RWPE2 (cell line): ENCODE data around the gene FXYD6.

Experiments used
- ATAC-seq: fragments of 200-7000 bp; cut with Tn5 transposase; 3 replicates; pipeline ENCODE4 v1.9.1; 2021; ENCODE audit warnings: low read depth
- DNase-seq: peaks from one replicate; pipeline ENCODE4 v3.0.0-alpha.2; 2020; ENCODE audit warnings: low spot score
- H3K27ac ChIP-seq: fragments of 450-650 bp; 2 replicates; pipeline ENCODE4 v1.5.1; 2017; ENCODE audit warnings: mild to moderate bottlenecking; ENCODE audit not compliant: poor library complexity, severe bottlenecking
- H3K27me3 ChIP-seq: fragments of 250-450 bp; sonication (Bioruptor Pico); 2 replicates; pipeline ENCODE4 v1.5.1; 2021; ENCODE audit warnings: mild to moderate bottlenecking, moderate library complexity; ENCODE audit not compliant: insufficient read depth, poor library complexity, severe bottlenecking
- H3K36me3 ChIP-seq: fragments of 250-450 bp; sonication (Bioruptor Pico); 2 replicates; pipeline ENCODE4 v1.5.1; 2020; ENCODE audit warnings: low read depth, mild to moderate bottlenecking, moderate library complexity
- H3K4me1 ChIP-seq: fragments of 250-450 bp; sonication (Bioruptor Pico); 2 replicates; pipeline ENCODE4 v1.5.1; 2021; ENCODE audit warnings: mild to moderate bottlenecking, moderate library complexity; ENCODE audit not compliant: insufficient read depth, poor library complexity, severe bottlenecking
- H3K4me3 ChIP-seq: fragments of 250-450 bp; sonication (Bioruptor Pico); 2 replicates; pipeline ENCODE4 v1.5.1; 2021; ENCODE audit warnings: mild to moderate bottlenecking, moderate library complexity; ENCODE audit not compliant: severe bottlenecking
- H3K9me3 ChIP-seq: fragments of 250-450 bp; sonication (Bioruptor Pico); 2 replicates; pipeline ENCODE4 v1.5.1; 2021; ENCODE audit warnings: mild to moderate bottlenecking, moderate library complexity; ENCODE audit not compliant: severe bottlenecking
- TF ChIP-seq, protein P1 (sequence below): fragments of 450-650 bp; IDR thresholded peaks from one replicate; pipeline ENCODE4 v1.5.1; 2017; ENCODE audit warnings: mild to moderate bottlenecking, moderate library complexity; ENCODE audit not compliant: poor library complexity, severe bottlenecking

The FXYD6 gene

DNA sequence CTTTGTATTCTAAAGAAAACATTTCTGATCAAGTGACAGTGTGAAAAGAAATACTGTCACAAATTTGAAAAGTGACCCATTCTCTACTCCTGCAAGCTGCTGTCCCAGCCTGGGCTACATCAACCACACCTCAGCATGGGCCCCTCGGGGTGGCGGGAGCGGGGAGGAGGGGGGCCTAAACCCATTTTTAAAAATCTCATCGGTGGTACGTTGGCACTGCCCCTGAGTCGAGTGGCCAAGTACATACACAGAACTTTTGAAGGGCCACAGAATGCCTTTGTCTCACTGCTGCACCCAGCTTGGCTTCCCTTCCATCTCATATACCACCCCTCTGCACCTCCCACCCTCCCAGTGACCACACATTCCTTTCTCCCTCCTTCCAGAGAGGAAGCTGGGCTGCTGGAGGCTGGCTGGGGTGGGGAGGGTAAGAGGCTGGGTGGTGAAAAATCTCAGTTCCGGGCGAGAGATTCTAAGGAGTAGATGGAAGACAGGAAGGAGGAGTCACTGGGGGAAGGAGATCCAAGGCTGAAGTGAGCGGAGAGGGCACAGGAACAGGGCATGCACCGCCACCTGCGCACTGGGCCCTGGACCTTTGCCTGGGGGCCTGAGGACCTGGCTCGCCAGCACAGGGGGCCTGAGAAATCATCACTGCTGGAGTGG is 21.1 kb downstream of the FXYD6 start:
- TF ChIP-seq, protein P1, sequence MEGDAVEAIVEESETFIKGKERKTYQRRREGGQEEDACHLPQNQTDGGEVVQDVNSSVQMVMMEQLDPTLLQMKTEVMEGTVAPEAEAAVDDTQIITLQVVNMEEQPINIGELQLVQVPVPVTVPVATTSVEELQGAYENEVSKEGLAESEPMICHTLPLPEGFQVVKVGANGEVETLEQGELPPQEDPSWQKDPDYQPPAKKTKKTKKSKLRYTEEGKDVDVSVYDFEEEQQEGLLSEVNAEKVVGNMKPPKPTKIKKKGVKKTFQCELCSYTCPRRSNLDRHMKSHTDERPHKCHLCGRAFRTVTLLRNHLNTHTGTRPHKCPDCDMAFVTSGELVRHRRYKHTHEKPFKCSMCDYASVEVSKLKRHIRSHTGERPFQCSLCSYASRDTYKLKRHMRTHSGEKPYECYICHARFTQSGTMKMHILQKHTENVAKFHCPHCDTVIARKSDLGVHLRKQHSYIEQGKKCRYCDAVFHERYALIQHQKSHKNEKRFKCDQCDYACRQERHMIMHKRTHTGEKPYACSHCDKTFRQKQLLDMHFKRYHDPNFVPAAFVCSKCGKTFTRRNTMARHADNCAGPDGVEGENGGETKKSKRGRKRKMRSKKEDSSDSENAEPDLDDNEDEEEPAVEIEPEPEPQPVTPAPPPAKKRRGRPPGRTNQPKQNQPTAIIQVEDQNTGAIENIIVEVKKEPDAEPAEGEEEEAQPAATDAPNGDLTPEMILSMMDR, result no peak
- DNase-seq, result peak; percentile 32
- H3K27me3 ChIP-seq, result no peaks in the 10 kb centered on the region

DNA sequence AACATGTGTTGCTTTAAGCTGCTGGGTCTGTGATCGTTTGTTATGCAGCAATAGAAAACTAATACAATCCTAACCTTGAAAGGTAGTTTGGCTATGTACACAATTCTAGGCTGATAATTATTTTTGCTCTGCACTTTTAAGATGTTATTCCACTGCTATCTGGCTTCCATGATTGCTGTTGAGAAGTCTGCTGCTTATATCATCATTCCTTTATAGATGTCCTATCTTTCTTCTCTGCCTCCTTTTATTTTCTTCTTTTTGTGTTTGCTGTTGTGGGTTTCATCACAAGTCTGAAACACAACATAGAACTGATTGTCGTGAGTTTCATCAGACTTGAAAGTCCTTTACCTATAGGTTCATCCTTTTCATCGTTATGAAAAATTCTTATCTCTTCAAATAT is 24.1 kb downstream of the FXYD6 start:
- no peak overlapping the region for H3K27ac ChIP-seq
- H3K27me3 ChIP-seq, result no peaks in the 10 kb centered on the region
- DNase-seq (no peak), ATAC-seq (no peak)
- H3K9me3 ChIP-seq, result peaks cover 2% of the 10 kb centered on the region
- H3K4me3 ChIP-seq, result no peak overlapping the region
- H3K36me3 ChIP-seq, result no peaks in the 10 kb centered on the region
- H3K4me1 ChIP-seq, result no peaks in the 10 kb centered on the region
- TF ChIP-seq, protein P1, result no peak

More for the DNA sequence above, 21.1 kb downstream of the FXYD6 start:
- Histone ChIP-seq H3K36me3 (no peaks in the 10 kb centered on the region), H3K9me3 (peaks cover 2% of the 10 kb centered on the region), H3K4me1 (no peaks in the 10 kb centered on the region), H3K27ac (no peak overlapping the region), H3K4me3 (no peak overlapping the region)
- no peak for ATAC-seq

DNA sequence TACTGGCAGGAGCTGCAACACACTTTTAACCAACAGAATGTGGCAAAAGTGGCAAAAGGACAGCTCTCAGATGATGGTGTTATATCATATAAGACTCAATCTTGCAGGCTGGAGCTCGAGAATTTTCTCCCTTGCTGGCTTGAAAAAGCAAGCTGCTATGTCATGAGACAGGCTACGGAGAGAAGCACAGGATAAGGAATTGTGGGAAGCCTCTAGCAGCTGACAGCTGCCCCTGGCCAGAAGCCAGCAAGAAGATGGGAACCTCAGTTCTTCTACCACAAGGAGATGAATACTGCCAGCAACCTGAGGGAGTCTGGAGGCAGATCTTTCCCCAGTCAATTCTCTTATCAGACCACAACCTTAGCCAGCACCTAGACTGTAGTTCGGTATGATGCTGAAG is 24.6 kb downstream of the FXYD6 start:
- Histone ChIP-seq H3K4me3 (no peak overlapping the region), H3K36me3 (no peaks in the 10 kb centered on the region), H3K9me3 (peaks cover 2% of the 10 kb centered on the region), H3K4me1 (no peaks in the 10 kb centered on the region), H3K27ac (no peak overlapping the region), H3K27me3 (no peaks in the 10 kb centered on the region)
- DNase-seq (no peak), ATAC-seq (no peak)
- TF ChIP-seq, protein P1, result no peak

DNA sequence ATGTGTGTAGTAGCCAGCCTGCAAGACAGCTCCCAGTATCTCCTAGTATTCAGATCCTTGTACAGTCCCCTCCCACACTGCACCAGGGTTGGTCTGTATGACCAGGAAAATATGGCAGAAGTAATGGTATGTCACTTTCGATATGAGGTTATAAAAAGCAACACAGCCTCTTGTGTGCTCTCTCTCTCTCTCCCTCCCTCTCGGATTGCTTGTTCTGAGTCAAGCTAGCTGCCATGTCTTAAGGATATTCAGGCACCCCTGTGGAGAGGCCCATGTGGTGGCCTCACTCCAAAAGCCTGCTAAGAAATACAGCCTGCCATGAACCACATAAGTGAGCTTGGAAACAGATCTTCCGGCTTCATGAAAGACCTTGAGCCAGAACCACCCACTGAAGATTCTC is 25.4 kb downstream of the FXYD6 start:
- H3K27me3 ChIP-seq, result no peaks in the 10 kb centered on the region
- ATAC-seq (no peak), DNase-seq (no peak)
- TF ChIP-seq, protein P1, result no peak
- no peak overlapping the region for H3K27ac ChIP-seq
- no peaks in the 10 kb centered on the region for H3K36me3 ChIP-seq
- H3K9me3 ChIP-seq, result peaks cover 2% of the 10 kb centered on the region
- H3K4me3 ChIP-seq, result no peak overlapping the region
- no peaks in the 10 kb centered on the region for H3K4me1 ChIP-seq

DNA sequence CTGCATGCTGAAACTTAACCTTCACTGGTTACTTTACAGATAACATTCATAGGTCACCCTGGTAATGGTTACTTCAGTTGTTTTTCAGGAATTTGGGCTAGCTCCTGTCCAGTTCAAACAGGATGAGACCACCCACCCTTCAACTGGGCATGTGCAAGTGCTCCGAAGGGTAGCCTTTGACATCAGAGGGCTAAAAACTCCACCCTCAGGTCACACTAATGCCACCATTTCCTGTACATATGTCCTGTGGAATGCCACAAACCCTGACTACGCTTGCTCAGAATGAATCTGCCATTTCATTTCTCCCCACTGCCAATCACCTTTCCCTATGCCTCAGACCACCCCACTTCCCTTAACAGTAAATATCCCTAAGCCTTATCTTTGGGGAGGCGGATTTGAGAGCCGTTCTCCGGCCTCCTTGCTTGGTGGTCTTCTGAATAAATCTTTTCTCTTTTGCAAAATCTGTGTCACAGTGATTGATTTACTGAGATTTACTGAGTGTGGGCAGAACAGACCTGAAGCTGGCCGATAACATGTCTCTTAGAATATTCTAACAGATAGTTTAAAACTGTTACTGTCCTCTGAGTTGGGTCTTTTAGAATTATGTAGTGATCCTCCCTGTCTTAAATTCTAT is 26.6 kb downstream of the FXYD6 start:
- no peak for DNase-seq
- H3K4me3 ChIP-seq, result no peak overlapping the region
- peaks cover 2% of the 10 kb centered on the region for H3K9me3 ChIP-seq
- ATAC-seq, result no peak
- H3K4me1 ChIP-seq, result no peaks in the 10 kb centered on the region
- no peaks in the 10 kb centered on the region for H3K27me3 ChIP-seq
- no peak overlapping the region for H3K27ac ChIP-seq
- TF ChIP-seq, protein P1, result no peak
- no peaks in the 10 kb centered on the region for H3K36me3 ChIP-seq
